Keratinocyte (primary cell): Measurements from ENCODE around the gene ETFA.

Experiments
- EZH2 ChIP-seq: IDR thresholded peaks from one replicate; pipeline ENCODE4 v1.6.1; 2012; ENCODE audit warnings: inconsistent platforms, mild to moderate bottlenecking, low read length, moderate library complexity
- TF ChIP-seq, protein P1 (sequence below), 3 experiments: IDR thresholded peaks in 1 of 3; conservative IDR thresholded peaks in 1 of 3; optimal IDR thresholded peaks in 1 of 3; 2 replicates in 2 of 3; 3 replicates in 1 of 3; pipeline versions ENCODE3 to v1.5.1; 2011; ENCODE audit warnings: low read length in 3 of 3, mild to moderate bottlenecking in 3 of 3, moderate library complexity in 2 of 3, control low read depth in 1 of 3, inconsistent platforms in 1 of 3; ENCODE audit not compliant: insufficient read depth in 2 of 3; ENCODE audit errors: extremely low read depth in 1 of 3

DNA sequence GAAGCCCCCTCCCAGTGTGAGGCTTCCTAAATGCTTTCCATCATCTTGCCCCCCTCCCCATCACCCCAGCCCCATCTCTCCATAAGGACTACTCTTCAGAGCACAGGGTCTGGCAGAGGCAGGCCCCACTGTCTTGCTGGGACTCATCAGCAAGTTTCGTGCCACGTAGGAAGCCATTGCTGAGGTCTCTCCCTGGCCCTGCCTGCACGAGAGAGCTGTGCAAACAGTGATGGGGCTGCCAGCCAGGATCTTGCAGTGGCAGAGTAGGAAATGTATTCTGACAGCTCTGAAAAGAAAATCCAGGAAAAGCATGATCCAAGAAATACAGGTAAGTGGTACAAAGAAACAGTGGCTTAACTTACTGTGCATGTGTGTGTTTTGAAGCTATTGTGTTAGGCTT, 47.9 kb upstream of the ETFA start:
- TF ChIP-seq, protein P1, sequence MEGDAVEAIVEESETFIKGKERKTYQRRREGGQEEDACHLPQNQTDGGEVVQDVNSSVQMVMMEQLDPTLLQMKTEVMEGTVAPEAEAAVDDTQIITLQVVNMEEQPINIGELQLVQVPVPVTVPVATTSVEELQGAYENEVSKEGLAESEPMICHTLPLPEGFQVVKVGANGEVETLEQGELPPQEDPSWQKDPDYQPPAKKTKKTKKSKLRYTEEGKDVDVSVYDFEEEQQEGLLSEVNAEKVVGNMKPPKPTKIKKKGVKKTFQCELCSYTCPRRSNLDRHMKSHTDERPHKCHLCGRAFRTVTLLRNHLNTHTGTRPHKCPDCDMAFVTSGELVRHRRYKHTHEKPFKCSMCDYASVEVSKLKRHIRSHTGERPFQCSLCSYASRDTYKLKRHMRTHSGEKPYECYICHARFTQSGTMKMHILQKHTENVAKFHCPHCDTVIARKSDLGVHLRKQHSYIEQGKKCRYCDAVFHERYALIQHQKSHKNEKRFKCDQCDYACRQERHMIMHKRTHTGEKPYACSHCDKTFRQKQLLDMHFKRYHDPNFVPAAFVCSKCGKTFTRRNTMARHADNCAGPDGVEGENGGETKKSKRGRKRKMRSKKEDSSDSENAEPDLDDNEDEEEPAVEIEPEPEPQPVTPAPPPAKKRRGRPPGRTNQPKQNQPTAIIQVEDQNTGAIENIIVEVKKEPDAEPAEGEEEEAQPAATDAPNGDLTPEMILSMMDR (optimal IDR thresholded peaks at IDR 0.05 in 1 of 3, IDR thresholded peaks at IDR 0.05 in 1 of 3, conservative IDR thresholded peaks at IDR 0.05 in 1 of 3; ENCODE audit: extremely low read depth in 1 of 3, insufficient read depth in 2 of 3, low read length in 3 of 3): no peak
- TF ChIP-seq EZH2: no peak
